ENCODE data around the gene TSPAN31.

Gene TSPAN31

DNA sequence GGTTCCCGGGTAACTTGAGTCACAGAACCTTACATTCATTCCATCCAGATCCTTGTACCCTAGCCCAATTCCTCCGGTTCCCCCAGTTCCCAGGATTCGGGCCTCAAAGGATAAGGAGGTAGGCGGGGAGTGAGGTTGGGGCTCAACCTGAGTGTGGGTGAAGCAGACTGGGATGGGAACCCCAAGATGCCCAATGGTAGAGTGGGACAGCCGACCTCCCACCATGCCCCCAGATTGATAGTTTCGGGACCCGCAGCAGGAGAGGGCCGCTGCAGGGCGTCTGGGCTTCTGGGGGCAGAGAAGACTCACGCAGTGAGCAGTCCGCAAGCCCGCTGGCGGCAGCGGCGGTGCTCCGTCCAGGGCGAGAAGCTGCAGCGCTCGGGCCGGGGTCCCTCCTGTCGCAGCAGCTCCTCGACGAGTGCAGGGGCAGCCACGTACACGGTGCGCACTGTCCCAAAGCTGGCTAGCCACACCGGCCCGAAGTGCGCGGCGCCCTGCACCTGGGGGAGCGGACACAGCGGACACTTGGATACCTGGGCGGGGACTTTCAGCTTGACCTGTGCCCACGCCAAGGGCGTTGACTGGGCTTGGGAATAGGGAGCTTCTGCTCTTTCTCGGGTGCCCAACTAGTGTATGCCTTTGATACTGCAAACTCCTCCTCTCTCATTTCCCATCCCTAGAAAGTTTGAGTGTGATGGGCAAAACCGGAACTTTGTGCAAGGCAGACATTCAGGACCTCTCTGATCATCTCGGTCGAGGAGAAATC is 21.0 kb downstream of the TSPAN31 start:
- Histone ChIP-seq H3K9me3 (ENCODE audit: insufficient read depth, low read length, severe bottlenecking) (no peaks in the 10 kb centered on the region), H3K27me3 (ENCODE audit: insufficient read depth, low read length, poor library complexity) (no peaks in the 10 kb centered on the region), H3K27ac (ENCODE audit: low read length) (no peak overlapping the region), H3K4me1 (ENCODE audit: insufficient read depth, low read length) (peaks cover 6% of the 10 kb centered on the region), H3K9ac (ENCODE audit: low read depth, low read length) (no peak overlapping the region), H4K20me1 (ENCODE audit: insufficient read depth, low read length) (peaks cover under 1% of the 10 kb centered on the region; the same call in 1 of the 2 replicates), H3K4me2 (ENCODE audit: insufficient read depth, low read length) (no peak overlapping the region), H3K79me2 (ENCODE audit: insufficient read depth, low read length) (peaks cover 3% of the 10 kb centered on the region; the same call in 1 of the 2 replicates), H2AFZ (ENCODE audit: low read depth, low read length) (no peak overlapping the region), H3K36me3 (ENCODE audit: insufficient read depth, low read length) (peaks cover 28% of the 10 kb centered on the region), H3K4me3 (ENCODE audit: low read depth in 1 of 2, low read length in 2 of 2) (no peak overlapping the region)
- TF ChIP-seq CTCF (IDR thresholded peaks at IDR 0.05; ENCODE audit: borderline replicate concordance, extremely low read depth, low read length, poor library complexity, severe bottlenecking) (no peak), EZH2 (IDR thresholded peaks at IDR 0.05; ENCODE audit: borderline replicate concordance, low read depth, low read length, severe bottlenecking) (no peak)
- DNase-seq (no peak), ATAC-seq (ENCODE audit: insufficient read depth, low read depth) (no peak)

- Histone ChIP-seq H3K36me3 (ENCODE audit: insufficient read depth, low read length) (peaks cover 29% of the 10 kb centered on the region), H3K4me1 (ENCODE audit: insufficient read depth, low read length) (peaks cover 12% of the 10 kb centered on the region), H3K27ac (ENCODE audit: low read length) (no peak within 1 kb of the TSS), H3K9ac (ENCODE audit: low read depth, low read length) (peak within 1 kb of the TSS; percentile 6; the same call in 1 of the 2 replicates), H4K20me1 (ENCODE audit: insufficient read depth, low read length) (no peaks in the 10 kb centered on the region), H3K79me2 (ENCODE audit: insufficient read depth, low read length) (peaks cover 10% of the 10 kb centered on the region), H3K4me2 (ENCODE audit: insufficient read depth, low read length) (no peak within 1 kb of the TSS), H3K27me3 (ENCODE audit: insufficient read depth, low read length, poor library complexity) (no peaks in the 10 kb centered on the region), H3K9me3 (ENCODE audit: insufficient read depth, low read length, severe bottlenecking) (no peaks in the 10 kb centered on the region), H2AFZ (ENCODE audit: low read depth, low read length) (no peak within 1 kb of the TSS), H3K4me3 (ENCODE audit: low read depth in 1 of 2, low read length in 2 of 2) (no peak within 1 kb of the TSS)
- DNase-seq = no peak
- no peak for TF ChIP-seq CTCF (IDR thresholded peaks at IDR 0.05; ENCODE audit: borderline replicate concordance, extremely low read depth, low read length, poor library complexity, severe bottlenecking)
- no peak for TF ChIP-seq EZH2 (IDR thresholded peaks at IDR 0.05; ENCODE audit: borderline replicate concordance, low read depth, low read length, severe bottlenecking)
- no peak for ATAC-seq (ENCODE audit: insufficient read depth, low read depth)
These were observed 21.8 kb downstream of the TSPAN31 start, which contains the start of gene CYP27B1 for GRCh38 chr12:57766464-57767304. Gene CYP27B1 (minus strand): TSS chr12:57767078. CDS start chr12:57767041, 37 bp downstream.

DNA sequence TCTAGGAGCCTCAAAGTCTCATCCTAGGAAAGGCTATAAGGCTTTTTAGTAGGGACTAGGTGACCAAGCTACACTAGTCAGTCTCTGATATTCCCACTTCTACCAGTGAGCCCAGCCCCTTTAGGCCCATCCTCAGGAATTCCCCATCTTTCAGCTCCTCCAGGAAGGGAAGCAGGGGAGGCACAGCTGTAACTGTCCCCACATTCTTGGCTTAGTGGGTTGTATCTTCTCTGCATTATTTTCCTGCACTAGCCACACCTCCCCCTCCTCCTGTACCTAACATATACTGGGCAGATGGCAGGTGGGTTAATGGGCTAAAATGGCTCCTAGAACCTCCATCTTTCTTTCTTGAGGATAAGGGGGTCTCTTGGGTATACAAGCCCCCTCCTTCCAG is 22.5 kb downstream of the TSPAN31 start:
- no peak for ATAC-seq (ENCODE audit: insufficient read depth, low read depth)
- TF ChIP-seq CTCF (IDR thresholded peaks at IDR 0.05; ENCODE audit: borderline replicate concordance, extremely low read depth, low read length, poor library complexity, severe bottlenecking) (no peak), EZH2 (IDR thresholded peaks at IDR 0.05; ENCODE audit: borderline replicate concordance, low read depth, low read length, severe bottlenecking) (no peak)
- no peak overlapping the region for H3K4me3 ChIP-seq (ENCODE audit: low read depth in 1 of 2, low read length in 2 of 2)

More for the DNA sequence above, 22.5 kb downstream of the TSPAN31 start:
- no peak for DNase-seq
- H4K20me1 ChIP-seq (ENCODE audit: insufficient read depth, low read length) = no peaks in the 10 kb centered on the region
- H2AFZ ChIP-seq (ENCODE audit: low read depth, low read length) = no peak overlapping the region
- H3K9me3 ChIP-seq (ENCODE audit: insufficient read depth, low read length, severe bottlenecking) = no peaks in the 10 kb centered on the region
- peak overlapping the region; percentile 6; the same call in 1 of the 2 replicates for H3K9ac ChIP-seq (ENCODE audit: low read depth, low read length)
- peaks cover 29% of the 10 kb centered on the region for H3K36me3 ChIP-seq (ENCODE audit: insufficient read depth, low read length)
- H3K4me2 ChIP-seq (ENCODE audit: insufficient read depth, low read length) = no peak overlapping the region
- peaks cover 12% of the 10 kb centered on the region for H3K4me1 ChIP-seq (ENCODE audit: insufficient read depth, low read length)
- no peak overlapping the region for H3K27ac ChIP-seq (ENCODE audit: low read length)
- peaks cover 10% of the 10 kb centered on the region for H3K79me2 ChIP-seq (ENCODE audit: insufficient read depth, low read length)
- no peaks in the 10 kb centered on the region for H3K27me3 ChIP-seq (ENCODE audit: insufficient read depth, low read length, poor library complexity)

Measured in DND-41 (cell line).